ENCODE data around the gene XKR8. TPM values are rescaled to one million over a fixed set of nuclear protein-coding genes. Genes with fewer than 3 reads are reported as not detected.

Gene XKR8
- total RNA-seq, 1 experiment from 2014 or later = 0.78 TPM

DNA sequence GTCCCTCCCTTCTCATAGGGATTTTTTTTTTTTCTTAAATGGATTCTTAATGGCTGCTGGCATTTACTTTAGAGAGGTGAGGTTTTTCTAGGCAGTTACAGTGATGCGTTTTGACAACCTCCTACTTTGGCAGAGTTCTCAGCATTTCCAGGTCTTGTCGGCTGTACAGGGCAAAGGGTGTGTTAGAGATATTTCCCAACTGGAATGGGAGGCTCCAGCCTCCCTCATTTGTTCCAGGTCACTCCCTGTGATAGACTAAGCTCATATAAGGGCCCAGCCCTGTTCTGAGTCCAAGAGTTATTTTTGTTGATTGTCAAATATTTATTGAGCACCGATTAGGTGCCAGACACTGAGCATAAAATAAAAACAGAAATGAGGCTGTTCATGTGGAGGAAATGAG lies 7.6 kb upstream of the XKR8 start:
- no peak for DNase-seq (ENCODE audit: low spot score)
- in situ Hi-C loops (cut with HindIII; ENCODE audit: low sequenced_read_pairs) = no loop called here

DNA sequence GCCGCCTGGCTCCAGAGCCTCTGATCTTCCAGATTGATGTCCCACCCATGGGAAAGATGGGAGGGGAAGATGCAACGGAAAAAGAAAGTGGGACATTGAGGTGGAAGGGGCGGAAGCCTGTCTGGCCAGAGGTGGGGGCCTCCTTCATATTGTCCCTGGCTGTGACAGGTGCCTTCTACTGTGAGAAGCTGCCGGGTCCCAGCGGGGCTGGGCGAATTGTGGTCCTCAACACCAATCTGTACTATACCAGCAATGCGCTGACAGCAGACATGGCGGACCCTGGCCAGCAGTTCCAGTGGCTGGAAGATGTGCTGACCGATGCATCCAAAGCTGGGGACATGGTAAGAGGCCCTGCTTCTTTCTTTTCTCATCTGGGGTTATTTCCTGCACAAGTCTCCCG lies 5.6 kb upstream of the XKR8 start:
- in situ Hi-C loops (cut with HindIII; ENCODE audit: low sequenced_read_pairs) = no loop called here

DNA sequence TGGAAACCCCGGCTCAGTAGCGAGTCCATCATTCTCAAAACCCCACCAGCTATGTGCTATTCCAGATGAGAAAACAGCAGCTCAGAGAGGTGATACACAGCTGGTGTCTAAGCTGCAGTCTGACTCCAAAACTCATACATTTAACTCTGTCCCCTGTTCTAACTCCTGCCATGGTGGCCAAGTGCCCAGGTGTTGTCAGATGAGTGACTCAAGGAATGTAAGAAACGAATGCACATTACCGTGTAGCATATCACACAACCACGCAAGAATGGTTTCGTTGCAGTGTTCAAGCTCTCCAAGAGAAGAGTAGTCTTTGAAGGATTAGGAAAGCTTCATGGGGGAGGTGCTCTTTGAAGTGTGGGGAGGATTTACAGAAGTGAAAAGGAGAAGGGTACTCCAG lies 4.7 kb upstream of the XKR8 start:
- in situ Hi-C loops (cut with HindIII; ENCODE audit: low sequenced_read_pairs) = no loop called here
- no peak for DNase-seq (ENCODE audit: low spot score)

More for the DNA sequence above, 5.6 kb upstream of the XKR8 start:
- DNase-seq (ENCODE audit: low spot score) = no peak

DNA sequence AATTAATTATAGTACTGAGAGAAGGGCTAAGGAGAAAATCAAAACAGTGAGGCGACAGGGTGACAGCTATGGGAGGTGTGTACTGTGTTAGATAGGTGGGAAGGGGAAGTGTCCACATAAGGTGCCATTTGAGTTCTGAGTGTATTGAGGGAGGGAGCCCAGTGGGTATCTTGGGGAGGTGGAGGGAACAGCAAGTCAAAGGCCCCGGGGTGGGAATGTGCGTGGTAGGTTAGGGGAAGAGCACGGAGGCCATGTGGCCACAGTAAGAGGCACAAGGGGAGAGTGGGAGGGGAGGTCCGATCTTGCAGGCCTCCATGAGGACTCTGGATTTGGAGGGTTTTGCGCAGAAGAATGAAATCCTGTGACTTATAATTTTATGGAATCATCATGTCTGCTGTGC lies 3.0 kb upstream of the XKR8 start:
- DNase-seq (ENCODE audit: low spot score) = no peak
- in situ Hi-C loops (cut with HindIII; ENCODE audit: low sequenced_read_pairs) = no loop called here

DNA sequence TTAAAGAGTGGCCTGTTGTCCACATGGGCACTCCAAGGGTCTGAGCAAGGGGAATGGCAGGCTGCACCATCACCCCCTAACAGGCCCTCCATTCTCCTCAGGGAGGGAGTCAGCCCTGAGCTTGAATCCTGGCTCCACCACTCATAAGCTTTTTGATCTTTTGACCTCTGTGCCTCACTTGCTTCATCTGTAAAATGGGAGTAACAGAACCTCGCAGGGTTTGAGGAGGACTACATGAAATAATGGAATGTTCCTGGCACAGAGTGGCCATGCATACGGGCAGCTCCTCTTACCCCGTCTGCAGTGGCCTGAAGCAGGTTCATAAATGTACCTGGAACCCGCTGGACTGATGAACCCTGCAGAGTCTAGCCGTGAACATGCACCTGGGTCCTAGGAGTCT lies 2.1 kb upstream of the XKR8 start:
- DNase-seq (ENCODE audit: low spot score) = no peak
- in situ Hi-C loops (cut with HindIII; ENCODE audit: low sequenced_read_pairs) = no loop called here

DNA sequence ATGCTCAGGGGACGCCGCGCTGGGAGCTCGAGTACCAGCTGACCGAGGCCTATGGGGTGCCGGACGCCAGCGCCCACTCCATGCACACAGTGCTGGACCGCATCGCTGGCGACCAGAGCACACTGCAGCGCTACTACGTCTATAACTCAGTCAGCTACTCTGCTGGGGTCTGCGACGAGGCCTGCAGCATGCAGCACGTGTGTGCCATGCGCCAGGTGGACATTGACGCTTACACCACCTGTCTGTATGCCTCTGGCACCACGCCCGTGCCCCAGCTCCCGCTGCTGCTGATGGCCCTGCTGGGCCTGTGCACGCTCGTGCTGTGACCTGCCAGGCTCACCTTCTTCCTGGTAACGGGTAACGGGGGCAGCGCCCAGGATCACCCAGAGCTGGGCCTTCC lies 1.3 kb upstream of the XKR8 start:
- in situ Hi-C loops (cut with HindIII; ENCODE audit: low sequenced_read_pairs) = no loop called here
- no peak for DNase-seq (ENCODE audit: low spot score)

DNA sequence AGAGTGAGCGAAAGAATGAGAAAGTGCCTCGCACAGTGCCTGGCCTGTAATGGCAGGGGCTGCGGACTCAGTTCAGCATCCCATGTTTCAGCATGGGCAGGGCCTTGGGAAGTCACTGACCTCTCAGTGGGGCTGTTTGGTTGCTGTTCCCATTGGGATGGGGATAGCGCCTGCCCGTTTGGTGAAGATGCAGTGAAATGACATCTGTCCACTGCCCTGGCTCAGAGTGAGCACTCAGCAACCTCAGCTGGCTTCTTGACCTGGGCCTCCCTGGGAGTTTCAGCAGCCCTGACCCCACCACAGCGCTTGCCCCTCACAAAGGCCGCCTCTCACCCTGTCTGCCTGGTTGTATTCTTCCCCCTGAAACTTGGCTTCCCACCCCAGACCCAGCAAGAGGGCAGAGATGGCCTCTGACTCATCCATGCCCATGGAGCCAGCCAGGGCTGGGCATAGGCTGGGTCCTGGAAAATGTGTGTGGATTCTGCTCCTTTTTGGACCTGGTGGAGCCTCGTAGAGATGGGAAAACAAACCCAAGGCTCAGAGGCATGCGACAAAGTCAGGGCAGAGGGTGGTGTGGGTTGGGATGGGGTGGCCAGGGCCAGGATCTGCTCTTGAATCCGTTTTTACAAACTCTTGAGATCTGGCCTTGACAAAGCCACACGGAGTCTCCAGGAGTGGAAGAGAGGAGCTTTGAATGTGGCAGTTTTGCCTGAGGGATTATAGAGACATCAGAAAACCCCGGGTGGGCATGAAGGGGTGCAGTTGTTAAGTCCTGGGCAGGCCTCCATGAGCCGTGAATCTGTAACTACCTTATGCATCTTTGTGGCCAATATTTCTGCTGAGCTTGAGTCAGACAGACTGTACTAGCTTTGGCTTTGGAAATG lies 1.2 kb downstream of the XKR8 start:
- in situ Hi-C loops (cut with HindIII; ENCODE audit: low sequenced_read_pairs) = no loop called here
- DNase-seq (ENCODE audit: low spot score) = peak; percentile 34

DNA sequence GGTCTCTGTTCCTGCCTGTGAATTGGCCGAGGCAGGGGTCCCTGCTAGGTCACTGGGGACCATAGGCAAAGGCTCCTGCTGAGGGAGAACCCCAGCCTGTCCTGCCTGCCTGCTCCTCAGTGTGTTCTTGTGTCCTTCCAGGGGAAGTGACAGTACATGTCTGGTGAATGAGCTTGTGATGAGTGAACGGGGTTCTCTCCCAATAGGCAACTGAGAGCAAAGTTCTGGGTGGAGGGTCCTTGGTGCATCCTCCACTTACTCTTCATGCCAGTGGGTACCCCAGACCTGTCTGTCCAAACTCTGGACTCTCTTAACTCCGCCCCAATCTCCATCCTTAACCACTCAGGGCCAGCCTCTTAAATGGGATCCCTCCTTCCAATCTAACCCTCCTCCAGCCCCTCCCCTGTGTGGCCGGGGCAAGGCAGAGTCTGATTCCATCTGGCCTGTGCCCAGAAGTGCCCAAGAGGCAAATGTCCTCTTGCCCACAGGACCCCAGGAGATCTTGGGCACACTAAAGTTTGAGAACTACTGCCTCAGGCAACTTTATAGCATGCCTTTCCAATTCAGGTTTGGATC lies 2.0 kb downstream of the XKR8 start:
- in situ Hi-C loops (cut with HindIII; ENCODE audit: low sequenced_read_pairs) = no loop called here
- no peak for DNase-seq (ENCODE audit: low spot score)

DNA sequence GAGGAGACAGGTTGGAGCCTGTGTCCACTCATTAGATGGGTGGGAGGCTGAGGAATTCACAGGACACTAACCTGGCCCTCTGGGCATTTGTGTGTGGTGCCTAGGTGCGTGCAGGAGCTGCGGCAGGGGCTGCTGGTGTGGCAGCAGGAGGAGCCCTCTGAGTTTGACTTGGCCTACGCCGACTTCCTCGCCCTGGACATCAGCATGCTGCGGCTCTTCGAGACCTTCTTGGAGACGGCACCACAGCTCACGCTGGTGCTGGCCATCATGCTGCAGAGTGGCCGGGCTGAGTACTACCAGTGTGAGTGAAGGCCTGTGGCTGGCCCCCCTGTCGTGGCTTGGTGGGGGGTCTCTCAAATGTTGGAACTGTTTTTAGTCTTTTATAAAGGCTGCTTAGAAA lies 3.6 kb downstream of the XKR8 start:
- in situ Hi-C loops (cut with HindIII; ENCODE audit: low sequenced_read_pairs) = no loop called here
- DNase-seq (ENCODE audit: low spot score) = no peak

DNA sequence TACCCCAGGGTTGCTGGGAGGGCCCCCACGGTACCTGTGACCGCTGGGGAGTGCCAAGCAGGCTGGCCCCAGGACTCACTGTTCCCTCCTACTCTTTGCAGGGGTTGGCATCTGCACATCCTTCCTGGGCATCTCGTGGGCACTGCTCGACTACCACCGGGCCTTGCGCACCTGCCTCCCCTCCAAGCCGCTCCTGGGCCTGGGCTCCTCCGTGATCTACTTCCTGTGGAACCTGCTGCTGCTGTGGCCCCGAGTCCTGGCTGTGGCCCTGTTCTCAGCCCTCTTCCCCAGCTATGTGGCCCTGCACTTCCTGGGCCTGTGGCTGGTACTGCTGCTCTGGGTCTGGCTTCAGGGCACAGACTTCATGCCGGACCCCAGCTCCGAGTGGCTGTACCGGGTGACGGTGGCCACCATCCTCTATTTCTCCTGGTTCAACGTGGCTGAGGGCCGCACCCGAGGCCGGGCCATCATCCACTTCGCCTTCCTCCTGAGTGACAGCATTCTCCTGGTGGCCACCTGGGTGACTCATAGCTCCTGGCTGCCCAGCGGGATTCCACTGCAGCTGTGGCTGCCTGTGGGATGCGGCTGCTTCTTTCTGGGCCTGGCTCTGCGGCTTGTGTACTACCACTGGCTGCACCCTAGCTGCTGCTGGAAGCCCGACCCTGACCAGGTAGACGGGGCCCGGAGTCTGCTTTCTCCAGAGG lies 6.8 kb downstream of the XKR8 start:
- in situ Hi-C loops (cut with HindIII; ENCODE audit: low sequenced_read_pairs) = no loop called here
- no peak for DNase-seq (ENCODE audit: low spot score)

DNA sequence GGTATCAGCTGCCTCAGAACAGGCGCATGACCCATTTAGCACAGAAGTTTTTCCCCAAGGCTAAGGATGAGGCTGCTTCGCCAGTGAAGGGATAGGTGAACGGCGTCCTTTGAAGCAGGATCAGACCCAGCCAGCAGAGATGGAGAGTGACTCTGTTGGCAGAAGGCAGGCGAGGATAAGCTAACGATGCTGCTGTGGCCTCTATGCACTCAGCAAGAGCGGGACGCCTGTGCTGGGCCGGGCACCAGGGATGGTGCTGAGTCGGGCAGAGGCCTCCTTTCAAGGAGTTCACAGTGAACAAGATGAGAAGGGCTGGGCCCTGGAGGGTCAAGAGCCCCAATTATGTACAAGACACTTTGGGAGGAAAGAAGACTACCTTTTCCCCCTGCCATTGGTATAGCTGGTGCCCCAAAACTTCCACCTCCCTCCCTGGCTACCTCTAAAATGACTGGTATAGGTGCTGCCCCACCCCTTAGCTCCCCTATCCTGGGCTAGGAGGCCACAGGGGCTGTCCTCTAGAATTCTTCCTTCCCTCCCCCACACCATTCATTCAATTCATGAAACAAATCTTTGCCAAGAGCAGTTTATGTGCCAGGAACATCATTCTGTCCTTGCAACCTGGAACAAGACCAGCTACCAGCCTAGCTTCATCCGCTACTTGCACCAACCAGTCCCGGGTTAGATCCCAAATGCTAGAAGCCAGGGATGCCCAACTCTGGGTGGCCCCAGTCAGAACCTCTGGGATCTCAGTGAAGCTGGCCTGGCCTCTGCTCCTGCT lies 7.5 kb downstream of the XKR8 start:
- in situ Hi-C loops (cut with HindIII; ENCODE audit: low sequenced_read_pairs) = no loop called here
- DNase-seq (ENCODE audit: low spot score) = no peak

DNA sequence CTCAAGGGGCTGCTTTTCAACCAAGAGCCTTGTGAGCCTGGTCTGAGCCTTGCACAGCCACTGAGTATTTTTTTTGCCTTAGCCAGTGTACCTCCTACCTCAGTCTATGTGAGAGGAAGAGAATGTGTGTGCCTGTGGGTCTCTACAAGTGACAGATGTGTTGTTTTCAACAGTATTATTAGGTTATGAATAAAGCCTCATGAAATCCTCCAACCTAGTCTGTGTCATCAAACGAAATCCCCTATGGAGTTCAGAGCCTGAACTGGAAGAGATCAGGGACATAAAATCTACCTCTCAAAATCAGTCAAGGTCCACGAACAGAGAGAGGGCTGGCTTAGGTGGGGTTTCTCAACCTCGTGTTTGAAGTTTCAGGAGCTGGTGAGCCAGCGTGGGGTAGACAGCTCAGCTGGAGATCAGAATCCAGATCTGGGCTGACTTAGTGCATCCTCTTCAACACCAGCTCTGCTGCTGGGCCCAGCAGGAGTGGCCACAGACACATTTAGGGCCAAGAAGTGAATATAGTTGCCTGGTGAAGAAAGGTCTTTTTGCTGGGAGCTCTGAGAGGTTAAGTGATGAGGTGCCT lies 8.2 kb downstream of the XKR8 start:
- no peak for DNase-seq (ENCODE audit: low spot score)
- in situ Hi-C loops (cut with HindIII; ENCODE audit: low sequenced_read_pairs) = no loop called here

DNA sequence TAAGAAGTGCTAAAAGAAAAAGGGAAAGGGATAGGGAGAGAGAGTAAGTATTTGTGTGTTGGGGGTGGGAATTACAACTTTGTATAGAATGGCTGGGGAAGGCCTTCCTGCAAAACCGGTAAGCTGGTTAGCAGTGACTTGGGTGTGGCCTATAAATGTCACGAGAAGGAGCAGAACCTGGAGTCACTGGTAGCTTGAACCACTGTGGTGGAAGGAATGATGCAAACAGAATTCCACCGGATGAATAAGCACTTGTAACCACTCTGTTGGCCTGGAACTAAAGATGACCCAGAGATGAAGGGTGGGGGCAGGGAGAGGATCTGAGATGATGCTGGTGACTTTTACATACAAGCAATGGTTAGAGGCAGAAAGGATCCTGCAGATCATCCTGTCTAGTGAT lies 8.9 kb downstream of the XKR8 start:
- in situ Hi-C loops (cut with HindIII; ENCODE audit: low sequenced_read_pairs) = no loop called here

DNA sequence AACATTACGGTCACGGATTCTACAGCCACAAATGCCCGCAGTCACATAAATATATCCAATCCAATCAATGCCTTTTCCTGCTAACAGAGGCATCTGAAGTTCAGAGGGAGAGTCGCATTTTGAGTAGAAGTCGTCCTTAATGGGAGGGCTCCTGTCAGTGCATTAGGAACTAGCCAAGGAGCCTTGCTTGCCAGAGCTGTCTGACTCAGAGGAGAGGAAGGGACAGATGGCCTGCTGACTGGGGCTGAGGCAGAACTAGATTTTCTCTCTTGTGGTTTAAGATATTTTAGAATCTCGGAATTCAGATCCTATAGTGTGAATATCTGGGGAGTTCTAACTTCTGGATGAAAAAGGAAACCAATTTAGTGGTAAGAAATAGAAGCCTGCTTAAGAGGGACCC lies 10.6 kb downstream of the XKR8 start:
- DNase-seq (ENCODE audit: low spot score) = peak; percentile 71
- in situ Hi-C loops (cut with HindIII; ENCODE audit: low sequenced_read_pairs) = no loop called here

More for the DNA sequence above, 8.9 kb downstream of the XKR8 start:
- no peak for DNase-seq (ENCODE audit: low spot score)

DNA sequence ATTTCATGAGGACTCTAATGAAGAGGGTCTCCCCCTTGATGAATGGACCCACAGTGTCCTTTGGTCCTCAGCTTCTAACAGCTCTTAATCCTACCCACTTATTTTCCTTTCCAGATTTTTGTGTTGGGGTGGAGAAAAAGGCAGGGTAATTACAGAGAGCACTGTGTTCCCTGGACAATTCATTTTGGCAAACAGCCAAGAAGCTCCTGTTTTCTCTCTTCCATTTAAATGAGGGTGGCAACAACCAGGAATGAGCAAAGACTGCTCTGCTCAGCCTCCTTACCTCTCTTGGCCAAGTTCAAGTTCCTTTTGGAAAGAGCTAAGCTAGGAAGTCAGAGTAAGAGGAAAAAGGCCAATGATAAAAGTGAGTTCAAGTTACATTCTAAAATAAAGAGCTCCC lies 11.9 kb downstream of the XKR8 start:
- peak; percentile 68 for DNase-seq (ENCODE audit: low spot score)
- in situ Hi-C loops (cut with HindIII; ENCODE audit: low sequenced_read_pairs) = no loop called here

DNA sequence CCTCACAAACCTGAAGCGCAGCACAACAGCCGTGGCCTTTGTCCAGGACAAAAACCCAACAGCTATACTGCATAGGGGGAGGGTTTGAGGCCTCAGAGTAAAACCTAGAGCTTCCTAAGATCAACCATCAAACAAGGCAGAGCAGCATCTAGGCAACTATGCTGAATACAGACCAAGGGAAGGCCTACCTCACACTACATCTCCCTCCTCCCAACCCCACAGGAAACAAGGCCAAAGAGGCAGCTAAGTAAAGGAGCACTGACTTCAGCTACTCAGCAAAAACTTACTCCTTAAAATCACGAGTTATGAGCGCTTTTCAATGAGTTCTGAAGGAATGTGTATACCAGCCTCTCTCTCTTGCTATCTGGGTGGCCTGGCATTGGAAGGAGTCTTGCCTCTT lies 12.4 kb downstream of the XKR8 start:
- no peak for DNase-seq (ENCODE audit: low spot score)
- in situ Hi-C loops (cut with HindIII; ENCODE audit: low sequenced_read_pairs) = no loop called here

DNA sequence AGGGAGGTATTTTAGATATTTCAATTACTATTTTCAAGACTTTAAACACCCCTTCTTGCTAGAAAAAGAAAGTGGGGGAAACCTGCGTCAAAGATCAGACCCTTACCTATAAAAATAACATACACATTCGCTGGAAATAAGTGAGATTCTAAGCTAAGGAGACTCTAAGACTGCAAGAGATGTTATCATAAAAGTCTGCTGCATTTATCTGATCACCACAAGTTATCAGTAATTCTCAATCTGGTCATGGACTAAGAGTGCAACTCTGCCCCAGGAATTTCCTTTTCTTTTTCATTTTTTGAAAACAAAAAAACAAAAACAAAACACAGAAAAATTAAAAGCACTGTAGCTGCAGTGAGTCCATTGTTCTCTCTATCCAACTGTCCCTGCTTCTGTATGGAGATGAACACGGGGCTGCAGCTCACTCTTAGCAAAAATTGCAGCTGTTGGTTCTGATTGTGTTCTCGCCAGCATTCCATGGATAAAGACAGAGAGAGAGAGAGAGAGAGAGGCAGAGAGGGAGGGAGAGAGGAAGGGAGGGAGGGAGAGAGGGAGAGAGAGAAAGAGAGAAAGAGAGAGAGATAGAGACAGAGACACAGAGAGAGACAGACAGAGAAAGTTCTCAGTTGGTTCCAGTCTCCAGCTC lies 14.1 kb downstream of the XKR8 start:
- no peak for DNase-seq (ENCODE audit: low spot score)
- in situ Hi-C loops (cut with HindIII; ENCODE audit: low sequenced_read_pairs) = no loop called here

DNA sequence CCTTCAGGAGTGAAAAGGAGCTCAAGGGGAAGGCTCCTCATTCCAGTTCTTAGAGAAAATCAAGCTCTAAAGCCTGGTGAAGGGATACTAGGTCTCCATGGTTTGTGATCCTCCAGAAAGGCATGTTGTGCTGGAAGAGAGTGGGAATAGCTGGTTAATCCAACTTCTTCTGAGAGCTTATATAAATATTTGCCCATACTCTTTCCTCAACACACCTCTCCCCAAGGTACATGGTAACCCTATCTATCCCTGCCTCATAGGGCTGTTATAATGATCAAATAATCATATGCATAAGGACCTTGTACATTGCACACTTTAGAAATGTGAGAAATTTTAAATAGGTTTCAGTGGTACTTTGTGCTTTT lies 14.6 kb downstream of the XKR8 start:
- in situ Hi-C loops (cut with HindIII; ENCODE audit: low sequenced_read_pairs) = no loop called here
- no peak for DNase-seq (ENCODE audit: low spot score)

All from G401 (cell line).